ENCODE data around the gene SLCO3A1. TPM values are rescaled to one million over a fixed set of nuclear protein-coding genes. Genes with fewer than 3 reads are reported as not detected.

SLCO3A1 gene
- total and polyA plus RNA-seq, 2 of the 8 experiments (the other 6 are each of a cell fraction or from before 2014, with no cell fraction given) = 15.1 to 20.4 TPM

GRCh38 chr15:92121047-92121446 is 267.5 kb downstream of the SLCO3A1 start:
- Histone ChIP-seq H3K4ac (replicated peaks; ENCODE audit: insufficient read length, low read depth, low read length) (no peak overlapping the region), H3K9me3 (ENCODE audit: insufficient read depth in 2 of 2, low read depth in 1 of 2, low read length in 1 of 2) (peaks cover 8 to 10% of the 10 kb centered on the region in 2 experiments), H3K9ac (replicated peaks in 1 of 4; ENCODE audit: extremely low read depth in 1 of 4, low read depth in 3 of 4, low read length in 3 of 4) (no peak overlapping the region), H3K23me2 (ENCODE audit: low read depth, low read length) (no peaks in the 10 kb centered on the region), H3K56ac (replicated peaks; ENCODE audit: insufficient read length, low read depth, low read length) (no peak overlapping the region), H3K23ac (ENCODE audit: insufficient read length) (no peak overlapping the region), H3K4me3 (ENCODE audit: extremely low read depth in 1 of 4, insufficient read depth in 2 of 4, low read depth in 3 of 4, low read length in 4 of 4) (no peak overlapping the region), H3K27ac (ENCODE audit: low read depth, low read length) (no peak overlapping the region), H3K79me2 (ENCODE audit: control insufficient read depth in 1 of 2, insufficient read depth in 2 of 2, low read length in 2 of 2) (no peaks in the 10 kb centered on the region), H4K5ac (ENCODE audit: insufficient read length, low read depth, low read length) (no peak overlapping the region), H3K4me2 (ENCODE audit: insufficient read depth in 1 of 2, low read depth in 2 of 2, low read length in 2 of 2) (no peak overlapping the region), H2BK20ac (ENCODE audit: low read length) (no peak overlapping the region), H2BK120ac (replicated peaks; ENCODE audit: low read depth, low read length) (no peak overlapping the region), H2BK15ac (ENCODE audit: low read length) (no peak overlapping the region), H2BK5ac (ENCODE audit: low read depth, low read length) (no peak overlapping the region), H3K14ac (ENCODE audit: insufficient read length) (no peak overlapping the region), H2AK5ac (ENCODE audit: low read depth, low read length) (no peak overlapping the region), H3K18ac (ENCODE audit: extremely low read depth, low read length) (no peak overlapping the region), H2BK12ac (ENCODE audit: low read depth, low read length) (no peak overlapping the region), H3K4me1 (replicated peaks in 1 of 4; ENCODE audit: control insufficient read depth in 3 of 4, insufficient read depth in 4 of 4, low read length in 3 of 4) (peaks cover 19 to 41% (median 31%) of the 10 kb centered on the region in 4 experiments), H3K36me3 (ENCODE audit: control insufficient read depth in 2 of 4, insufficient read depth in 4 of 4, low read length in 3 of 4) (peaks cover 0 to 16% (median 0%) of the 10 kb centered on the region in 4 experiments; a peak in 2 of 8 replicates), H4K20me1 (replicated peaks in 1 of 2; ENCODE audit: control insufficient read depth in 1 of 2, insufficient read depth in 2 of 2, low read length in 2 of 2) (no peaks in the 10 kb centered on the region), H4K8ac (ENCODE audit: extremely low read depth, insufficient read depth, low read length) (no peak overlapping the region), H3K27me3 (replicated peaks in 1 of 4; ENCODE audit: control insufficient read depth in 3 of 4, extremely low read depth in 1 of 4, insufficient read depth in 3 of 4, low read length in 3 of 4) (no peaks in the 10 kb centered on the region), H3K79me1 (ENCODE audit: low read depth, low read length) (no peaks in the 10 kb centered on the region), H4K91ac (replicated peaks; ENCODE audit: insufficient read length, low read length) (no peak overlapping the region), H2AFZ (ENCODE audit: low read length) (no peak overlapping the region)
- no peak for DNase-seq (ENCODE audit: low read depth in 1 of 2, low spot score in 2 of 2)
- POLR2A ChIA-PET (ENCODE audit: partially characterized antibody) = interaction anchor here (0.6 to 0.8 kb wide), 2 partner anchors 12 to 1016 kb away, joined by 3 read pairs; no protein-coding TSS in a partner anchor
- FAIRE-seq = no peak
- CTCF ChIA-PET (ENCODE audit: partially characterized antibody) = interaction anchor here (0.5 to 1.3 kb wide), 4 partner anchors 23 to 191 kb away, joined by 3 to 4 read pairs (median 4); no protein-coding TSS in a partner anchor
- TF ChIP-seq HDAC6 (IDR thresholded peaks at IDR 0.05; ENCODE audit: low read depth, low read length) (no peak), KDM5A (IDR thresholded peaks at IDR 0.05; ENCODE audit: low read length) (no peak), PHF8 (conservative IDR thresholded peaks at IDR 0.05; ENCODE audit: low read depth, low read length) (no peak), YY1 (IDR thresholded peaks at IDR 0.05; ENCODE audit: low read depth, low read length) (no peak), SRF (IDR thresholded peaks at IDR 0.05; ENCODE audit: low read depth, low read length) (no peak), NANOG (IDR thresholded peaks at IDR 0.05; ENCODE audit: insufficient read depth, low read depth, low read length, poor library complexity, severe bottlenecking) (no peak), GTF2F1 (IDR thresholded peaks at IDR 0.05; ENCODE audit: borderline replicate concordance, low read depth, low read length) (no peak), SAP30 (IDR thresholded peaks at IDR 0.05; ENCODE audit: insufficient read depth, insufficient replicate concordance, low read length) (no peak), CREB1 (IDR thresholded peaks at IDR 0.05) (no peak), CBX5 (IDR thresholded peaks at IDR 0.05; ENCODE audit: low read depth, low read length) (no peak)
- TF ChIP-seq, protein P1, sequence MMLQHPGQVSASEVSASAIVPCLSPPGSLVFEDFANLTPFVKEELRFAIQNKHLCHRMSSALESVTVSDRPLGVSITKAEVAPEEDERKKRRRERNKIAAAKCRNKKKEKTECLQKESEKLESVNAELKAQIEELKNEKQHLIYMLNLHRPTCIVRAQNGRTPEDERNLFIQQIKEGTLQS (IDR thresholded peaks at IDR 0.05; ENCODE audit: insufficient read depth, low read depth, low read length) = no peak
- TF ChIP-seq, protein P2, sequence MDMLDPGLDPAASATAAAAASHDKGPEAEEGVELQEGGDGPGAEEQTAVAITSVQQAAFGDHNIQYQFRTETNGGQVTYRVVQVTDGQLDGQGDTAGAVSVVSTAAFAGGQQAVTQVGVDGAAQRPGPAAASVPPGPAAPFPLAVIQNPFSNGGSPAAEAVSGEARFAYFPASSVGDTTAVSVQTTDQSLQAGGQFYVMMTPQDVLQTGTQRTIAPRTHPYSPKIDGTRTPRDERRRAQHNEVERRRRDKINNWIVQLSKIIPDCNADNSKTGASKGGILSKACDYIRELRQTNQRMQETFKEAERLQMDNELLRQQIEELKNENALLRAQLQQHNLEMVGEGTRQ (IDR thresholded peaks at IDR 0.05; ENCODE audit: low read length) = no peak
- TF ChIP-seq, protein P3, sequence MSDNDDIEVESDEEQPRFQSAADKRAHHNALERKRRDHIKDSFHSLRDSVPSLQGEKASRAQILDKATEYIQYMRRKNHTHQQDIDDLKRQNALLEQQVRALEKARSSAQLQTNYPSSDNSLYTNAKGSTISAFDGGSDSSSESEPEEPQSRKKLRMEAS (IDR thresholded peaks at IDR 0.05) = no peak
